Activated CD4-positive, alpha-beta T cell treated with anti-CD3 and anti-CD28 coated beads for 24 hours (primary cell): ENCODE measurements around the gene DNAH3.
"Not testable (repeated sequence)": the region's sequence is repeated elsewhere in the genome, so short reads cannot be mapped to it uniquely, and the experiment has no call there.

Experiments used
- DNase-seq, 2 donors: peaks; one replicate each; pipeline ENCODE4 v3.0.0-alpha.2; 2020; ENCODE audit warnings: low read depth in 2 of 2

DNAH3 gene

GRCh38 chr16:21009815-21010214, 140.8 kb downstream of the DNAH3 start:
- DNase-seq: no peak

GRCh38 chr16:21005008-21005407, 145.6 kb downstream of the DNAH3 start:
- DNase-seq: no peak

GRCh38 chr16:21001262-21001661, 149.4 kb downstream of the DNAH3 start:
- no peak for DNase-seq

GRCh38 chr16:20997147-20997546, 153.5 kb downstream of the DNAH3 start:
- DNase-seq: no peak

GRCh38 chr16:20995711-20996110, 154.9 kb downstream of the DNAH3 start:
- no peak for DNase-seq

GRCh38 chr16:20989496-20990070, 161.1 kb downstream of the DNAH3 start:
- not testable (repeated sequence) for DNase-seq

- DNase-seq: no peak
Observed at GRCh38 chr16:20987049-20987448, 163.6 kb downstream of the DNAH3 start.

- DNase-seq: no peak
Observed at GRCh38 chr16:20984019-20984418, 166.6 kb downstream of the DNAH3 start.

GRCh38 chr16:20976576-20976975, 174.1 kb downstream of the DNAH3 start:
- no peak for DNase-seq

- not testable (repeated sequence) for DNase-seq
Observed at GRCh38 chr16:20973201-20973600, 177.4 kb downstream of the DNAH3 start.

- no peak for DNase-seq
Observed at GRCh38 chr16:20971401-20971800, 179.2 kb downstream of the DNAH3 start.

GRCh38 chr16:20969386-20969785, 181.3 kb downstream of the DNAH3 start:
- no peak for DNase-seq

GRCh38 chr16:20968765-20969164, 181.9 kb downstream of the DNAH3 start:
- DNase-seq: no peak

- no peak for DNase-seq
Observed at GRCh38 chr16:20960899-20961298, 189.7 kb downstream of the DNAH3 start.

GRCh38 chr16:20957153-20957552, 193.5 kb downstream of the DNAH3 start:
- DNase-seq: no peak

GRCh38 chr16:20956319-20956718, 194.3 kb downstream of the DNAH3 start:
- no peak for DNase-seq

GRCh38 chr16:20954574-20954973, 196.1 kb downstream of the DNAH3 start:
- no peak for DNase-seq

GRCh38 chr16:20952139-20952920, 198.3 kb downstream of the DNAH3 start:
- DNase-seq: no peak

GRCh38 chr16:20950294-20950693, 200.4 kb downstream of the DNAH3 start:
- DNase-seq: no peak

GRCh38 chr16:20949660-20950059, 201.0 kb downstream of the DNAH3 start:
- no peak for DNase-seq

- no peak for DNase-seq
Observed at GRCh38 chr16:20948444-20948843, 202.2 kb downstream of the DNAH3 start.

- DNase-seq: no peak
Observed at GRCh38 chr16:20946015-20946629, 204.5 kb downstream of the DNAH3 start.

- not testable (repeated sequence) for DNase-seq
Observed at GRCh38 chr16:20945575-20945875, 205.1 kb downstream of the DNAH3 start.
